Central memory CD4-positive, alpha-beta T cell (primary cell): ENCODE measurements around the gene BCAS2.
A peak's percentile ranks its signal among the peaks of the same experiment; 100 is the strongest.

Experiments
- DNase-seq: peaks from one replicate; pipeline ENCODE4 v3.0.0; 2022

Gene BCAS2

DNA sequence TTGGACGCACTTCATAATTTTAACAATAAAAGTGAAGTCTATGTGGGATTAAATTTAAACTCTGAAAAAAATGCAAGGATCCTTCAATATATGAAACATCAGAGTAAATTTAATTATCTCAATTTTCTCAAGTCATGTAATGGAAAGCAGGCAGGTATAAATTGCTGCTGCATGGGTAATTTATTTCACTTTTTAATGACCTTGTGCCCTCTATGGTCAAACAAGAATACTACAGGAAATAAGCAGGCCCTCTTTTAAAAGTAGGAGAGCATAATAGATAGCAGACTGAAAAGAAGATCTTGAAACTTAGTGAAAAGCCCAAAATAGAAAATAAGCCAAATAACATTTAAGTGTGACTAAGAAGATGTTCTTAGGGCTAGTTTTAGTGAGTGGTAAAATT, 22.9 kb downstream of the BCAS2 start:
- peak; percentile 6 for DNase-seq

- DNase-seq = no peak
Measured at GRCh38 chr1:114554577-114554976, 26.8 kb downstream of the BCAS2 start.

DNA sequence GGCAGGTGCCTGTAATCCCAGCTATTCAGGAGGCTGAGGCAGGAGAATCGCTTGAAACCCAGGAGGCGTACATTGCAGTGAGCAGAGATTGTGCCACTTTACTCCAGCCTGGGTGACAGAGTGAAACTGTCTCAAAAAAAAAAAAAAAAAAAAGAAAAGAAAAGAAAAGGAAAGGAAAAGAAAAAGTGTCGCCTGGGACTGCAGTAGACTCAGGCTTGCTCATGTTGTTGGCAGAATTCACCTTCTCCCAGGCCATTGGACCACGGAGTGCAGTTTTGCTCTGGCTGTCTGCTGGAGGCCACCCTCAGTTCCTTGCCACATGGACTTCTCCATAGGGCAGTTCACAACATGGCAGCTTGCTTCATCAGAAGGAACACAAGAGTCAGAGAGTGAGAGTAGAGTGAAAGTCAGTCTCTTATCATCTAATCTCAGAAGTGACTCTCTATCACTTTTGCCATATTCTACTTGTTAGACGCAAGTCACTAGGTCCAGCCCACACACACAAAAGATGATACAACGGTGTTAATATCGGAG, 29.2 kb downstream of the BCAS2 start:
- DNase-seq = no peak

DNA sequence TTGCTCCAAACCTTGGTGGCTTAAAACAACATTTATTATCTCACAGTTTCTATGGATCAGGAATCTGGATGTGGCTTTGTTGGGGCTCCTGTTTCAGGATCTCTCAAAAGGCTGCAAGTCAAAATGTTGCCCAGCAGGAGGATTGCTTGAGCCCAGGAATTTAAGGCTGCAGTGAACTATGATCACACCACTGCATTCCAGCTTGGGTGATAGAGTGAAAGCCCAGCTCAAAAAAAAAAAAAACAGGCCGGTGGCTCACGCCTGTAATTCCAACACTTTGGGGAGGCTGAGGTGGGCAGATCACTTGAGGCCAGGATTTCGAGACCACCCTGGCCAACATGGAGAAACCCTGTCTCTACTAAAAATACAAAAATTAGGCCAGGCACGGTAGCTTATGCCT, 30.0 kb downstream of the BCAS2 start:
- no peak for DNase-seq

DNA sequence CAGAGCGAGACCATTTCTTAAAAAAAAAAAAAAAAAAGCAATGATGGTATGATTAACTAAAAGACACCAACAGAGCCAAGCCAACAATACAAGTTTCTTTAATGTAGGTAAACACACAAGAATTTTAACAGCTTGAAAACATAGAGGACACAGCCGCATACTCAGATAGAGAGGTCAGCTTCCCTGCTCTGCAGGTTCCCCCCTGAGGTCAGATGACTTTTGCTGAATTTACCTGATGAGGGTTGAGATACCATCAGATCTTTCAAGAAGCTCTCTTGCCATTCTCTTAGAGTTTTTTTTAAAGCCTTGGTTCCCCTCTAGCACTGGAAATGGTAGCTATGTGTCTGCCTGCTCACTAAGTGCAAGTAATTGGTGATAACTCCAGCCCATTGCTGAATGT, 31.1 kb downstream of the BCAS2 start:
- DNase-seq = no peak

GRCh38 chr1:114549137-114549536, 32.3 kb downstream of the BCAS2 start:
- DNase-seq = no peak

DNA sequence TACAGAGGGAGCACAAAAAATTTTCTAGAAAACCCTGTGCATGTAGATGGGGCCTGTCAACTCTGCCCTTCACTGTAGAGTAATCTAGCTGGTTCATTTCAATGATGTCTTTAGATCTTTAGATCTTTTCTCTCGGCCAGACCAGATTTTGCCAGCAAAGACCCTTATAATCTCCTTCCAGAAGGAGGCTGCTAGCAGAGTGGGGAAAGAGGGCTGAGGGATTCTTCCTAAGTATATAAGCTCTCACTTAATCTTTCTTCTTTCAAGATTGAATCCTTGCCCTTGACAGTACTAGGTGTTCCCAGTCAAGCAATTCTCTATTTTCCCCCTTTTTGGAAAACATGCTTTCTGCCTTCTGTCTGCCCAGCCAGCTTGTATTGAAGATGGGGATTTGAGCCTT, 34.3 kb downstream of the BCAS2 start:
- DNase-seq = no peak

DNA sequence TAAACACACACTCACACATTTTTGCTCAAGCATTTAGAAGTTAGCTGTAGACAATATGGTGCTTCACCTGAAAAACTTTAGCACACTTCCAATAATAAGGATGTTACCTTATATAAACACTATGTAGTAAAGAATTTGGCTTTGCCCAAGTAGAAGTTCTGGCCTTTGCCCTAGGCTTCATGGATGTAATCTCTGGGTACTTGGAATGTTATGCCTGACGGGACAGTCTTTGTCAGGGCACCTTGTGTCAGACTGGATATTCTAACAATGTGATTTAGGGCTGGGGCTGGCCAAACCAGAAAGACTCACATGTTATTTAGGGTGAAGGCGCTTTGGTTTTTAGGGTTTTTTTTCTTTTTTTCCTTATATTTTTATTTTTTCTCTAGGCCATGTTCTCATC, 35.6 kb downstream of the BCAS2 start:
- DNase-seq = no peak

DNA sequence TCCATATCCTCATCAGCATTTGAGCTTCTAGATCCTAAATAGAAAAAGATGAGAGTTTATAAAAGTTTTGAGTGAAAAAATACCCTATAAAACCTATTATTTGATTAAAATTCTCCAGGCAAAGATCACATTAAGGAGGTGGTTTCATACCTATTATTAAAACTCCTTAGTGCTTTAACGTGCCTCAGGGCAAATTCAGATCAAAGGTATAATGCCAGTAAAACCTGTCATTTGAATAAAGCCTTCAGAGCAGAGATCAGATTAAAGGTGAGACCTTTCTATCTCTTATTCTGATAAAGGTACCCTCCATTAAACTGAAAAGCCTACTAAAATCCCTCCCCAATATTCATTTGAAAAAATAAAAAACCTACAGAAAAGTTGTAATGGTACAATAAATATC, 36.1 kb downstream of the BCAS2 start:
- no peak for DNase-seq

- DNase-seq = no peak
Measured at GRCh38 chr1:114540821-114541220, 40.6 kb downstream of the BCAS2 start.

DNA sequence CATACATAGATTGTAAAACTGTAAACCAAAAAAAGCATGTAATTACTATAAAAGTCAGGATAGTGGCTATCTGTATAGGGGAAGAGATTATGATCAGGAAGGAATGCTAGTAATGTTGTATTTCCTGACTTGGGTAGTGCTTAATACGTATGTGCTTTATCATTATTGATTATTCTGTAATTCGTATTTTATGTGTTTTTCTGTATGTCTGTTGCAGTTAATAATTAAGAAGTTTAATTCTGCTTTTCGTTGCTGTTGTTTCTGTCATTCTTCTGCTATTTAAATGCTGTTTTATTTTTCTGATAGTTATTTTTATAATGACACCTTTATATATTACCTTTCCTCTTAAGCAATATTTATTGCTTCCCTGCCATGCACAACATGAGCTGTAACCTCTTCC, 41.1 kb downstream of the BCAS2 start:
- no peak for DNase-seq

DNA sequence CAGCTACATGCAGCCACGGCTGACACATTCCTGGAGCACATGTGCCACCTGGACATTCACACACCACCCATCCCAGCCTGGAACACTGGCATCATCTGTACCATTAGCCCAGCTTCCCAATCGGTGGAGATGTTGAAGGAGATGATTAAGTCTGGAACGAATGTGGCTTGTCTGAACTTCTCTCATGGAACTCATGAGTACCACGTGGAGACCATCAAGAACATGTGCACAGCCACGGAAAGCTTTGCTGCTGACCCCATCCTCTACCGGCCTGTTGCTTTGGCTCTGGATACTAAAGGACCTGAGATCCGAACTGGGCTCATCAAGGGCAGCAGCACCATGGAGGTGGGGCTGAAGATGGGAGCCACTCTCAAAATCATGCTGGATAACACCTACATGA, 45.4 kb downstream of the BCAS2 start:
- DNase-seq = no peak

GRCh38 chr1:114535401-114535800, 46.0 kb downstream of the BCAS2 start:
- no peak for DNase-seq

DNA sequence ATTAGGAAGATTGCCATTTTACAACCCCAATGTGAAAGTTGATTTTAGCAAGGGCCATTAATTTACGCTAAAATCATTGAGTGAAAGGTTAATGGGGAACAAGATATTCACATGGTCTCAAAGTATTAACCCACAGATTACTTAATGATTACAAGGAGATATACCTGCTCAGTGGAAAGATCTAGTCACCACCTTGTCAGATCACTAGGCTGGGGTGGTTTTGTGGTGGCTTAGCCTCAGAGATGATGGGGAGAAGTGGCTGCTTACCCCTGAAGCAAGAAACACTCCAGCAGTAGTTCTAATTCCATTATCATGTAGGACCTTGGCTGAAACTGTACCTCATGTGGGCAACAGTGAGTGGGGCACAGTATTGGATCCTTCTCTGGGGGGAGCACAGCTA, 50.3 kb downstream of the BCAS2 start:
- no peak for DNase-seq

- DNase-seq = no peak
Measured at GRCh38 chr1:114530224-114530623, 51.2 kb downstream of the BCAS2 start.

- DNase-seq = no peak
Measured at GRCh38 chr1:114524944-114525343, 56.5 kb downstream of the BCAS2 start.

- DNase-seq = no peak
Measured at GRCh38 chr1:114522264-114522575, 59.2 kb downstream of the BCAS2 start.

DNA sequence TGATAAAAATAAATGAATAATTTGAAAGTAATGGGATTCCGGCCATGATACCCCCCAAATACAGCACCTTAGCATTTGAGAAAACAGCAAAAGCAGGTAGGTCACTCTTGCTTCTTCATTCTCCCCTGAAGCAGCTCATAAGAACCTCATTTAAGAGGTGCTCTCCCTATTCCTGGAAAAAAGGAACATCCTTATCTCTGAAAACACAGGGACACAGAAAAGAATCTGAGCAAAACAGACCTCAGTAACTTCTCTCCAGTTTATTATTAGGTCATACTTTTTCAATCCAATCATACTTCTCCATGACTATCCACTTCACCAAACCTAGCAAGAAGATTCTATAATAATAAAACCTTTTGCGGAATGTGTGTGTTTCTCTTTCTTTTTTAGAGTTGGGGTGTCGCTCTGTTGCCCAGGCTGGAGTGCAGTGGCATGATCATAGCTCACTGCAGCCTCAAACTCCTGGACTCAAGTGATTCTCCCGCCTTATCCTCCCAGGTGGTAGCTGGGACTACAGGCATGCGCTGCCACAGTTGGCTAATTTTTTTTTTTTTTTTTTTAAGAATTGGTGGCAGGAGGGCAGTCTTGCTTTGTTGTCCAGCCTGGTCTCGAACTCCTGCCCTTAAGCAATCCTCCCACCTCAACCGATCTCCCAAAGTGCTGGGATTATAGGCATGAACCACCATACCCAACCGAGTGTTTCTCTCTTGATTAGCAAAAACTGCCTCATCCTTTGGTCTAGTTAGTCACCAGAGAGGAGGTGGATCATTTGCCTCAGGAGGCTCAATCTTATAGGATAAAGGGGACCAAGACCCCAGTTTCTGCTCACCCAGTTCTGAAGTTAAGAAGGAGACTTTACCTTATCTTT, 59.8 kb downstream of the BCAS2 start:
- DNase-seq = no peak
